GM12892 (cell line): ENCODE measurements around the gene GAB3.

Source experiments
- POLR2A ChIP-seq: IDR thresholded peaks from 2 replicates; pipeline ENCODE4 v1.6.1; 2011; ENCODE audit warnings: low read depth, low read length, control low read depth
- POLR2AphosphoS5 ChIP-seq: IDR thresholded peaks from 2 replicates; pipeline ENCODE4 v1.6.1; 2011; ENCODE audit warnings: low read depth, low read length, control low read depth

- no peak for TF ChIP-seq POLR2AphosphoS5
- no peak for TF ChIP-seq POLR2A
Observed at GRCh38 chrX:154695911-154696675, 54.8 kb downstream of the GAB3 start.
